ENCODE measurements around the gene ARHGEF19.
"Not testable (repeated sequence)": the region's sequence is repeated elsewhere in the genome, so short reads cannot be mapped to it uniquely, and the experiment has no call there.

ARHGEF19 gene

GRCh38 chr1:16218674-16219071 lies 6.2 kb upstream of the ARHGEF19 start:
- no peak for DNase-seq

- DNase-seq = no peak
These were observed 5.7 kb upstream of the ARHGEF19 start for GRCh38 chr1:16218014-16218673.

- DNase-seq = peak; percentile 81
These were observed 4.8 kb upstream of the ARHGEF19 start for GRCh38 chr1:16217061-16217785.

- DNase-seq = no peak
These were observed 3.7 kb upstream of the ARHGEF19 start for GRCh38 chr1:16215882-16216753.

- DNase-seq = not testable (repeated sequence)
These were observed 2.8 kb upstream of the ARHGEF19 start for GRCh38 chr1:16215240-16215639.

- not testable (repeated sequence) for DNase-seq
These were observed 1.1 kb upstream of the ARHGEF19 start for GRCh38 chr1:16213544-16213943.

- no peak for DNase-seq
These were observed 561 bp upstream of the ARHGEF19 start for GRCh38 chr1:16213013-16213412.

GRCh38 chr1:16211824-16212223 lies 628 bp downstream of the ARHGEF19 start:
- DNase-seq = no peak

GRCh38 chr1:16210581-16210980 lies 1.9 kb downstream of the ARHGEF19 start:
- no peak for DNase-seq

GRCh38 chr1:16209847-16210407 lies 2.5 kb downstream of the ARHGEF19 start:
- DNase-seq = no peak

GRCh38 chr1:16209132-16209846 lies 3.2 kb downstream of the ARHGEF19 start:
- DNase-seq = no peak

- no peak for DNase-seq
These were observed 4.0 kb downstream of the ARHGEF19 start for GRCh38 chr1:16208270-16208987.

- no peak for DNase-seq
These were observed 4.9 kb downstream of the ARHGEF19 start for GRCh38 chr1:16207318-16208269.

- peak; percentile 97 for DNase-seq
These were observed 5.7 kb downstream of the ARHGEF19 start for GRCh38 chr1:16206547-16207317.

GRCh38 chr1:16205891-16206546 lies 6.4 kb downstream of the ARHGEF19 start:
- no peak for DNase-seq

- DNase-seq = no peak
These were observed 7.1 kb downstream of the ARHGEF19 start for GRCh38 chr1:16205334-16205671.

GRCh38 chr1:16204634-16205333 lies 7.7 kb downstream of the ARHGEF19 start:
- peak; percentile 15 for DNase-seq

GRCh38 chr1:16204216-16204615 lies 8.2 kb downstream of the ARHGEF19 start:
- DNase-seq = no peak

- DNase-seq = no peak
These were observed 8.9 kb downstream of the ARHGEF19 start for GRCh38 chr1:16203550-16203949.
